Smooth muscle cell (in vitro differentiated cells): ENCODE data around the gene SLC34A3. TPM values are rescaled to one million over a fixed set of nuclear protein-coding genes. Genes with fewer than 3 reads are reported as not detected.
"Not testable (repeated sequence)": the region's sequence is repeated elsewhere in the genome, so short reads cannot be mapped to it uniquely, and the experiment has no call there.

Experiments
- DNase-seq: peaks from one replicate; lab custom pipeline; 2025; ENCODE audit not compliant: unreplicated experiment; lab: John Stamatoyannopoulos, UW
- H2AFZ ChIP-seq: fragments of 200-600 bp; sonication (generic); 2 replicates; pipeline ENCODE4 v1.6.0; 2016; ENCODE audit warnings: antibody characterized with exemption, low read depth, mild to moderate bottlenecking
- H3F3A ChIP-seq: fragments of 200-600 bp; sonication (generic); 2 replicates; pipeline ENCODE4 v1.6.0; 2017; ENCODE audit warnings: antibody characterized with exemption, low read depth
- H3K27ac ChIP-seq: fragments of 200-600 bp; sonication (generic); 2 replicates; pipeline ENCODE4 v1.5.1; 2016; ENCODE audit warnings: low read depth, mild to moderate bottlenecking
- H3K27me3 ChIP-seq: fragments of 200-600 bp; sonication (generic); 2 replicates; pipeline ENCODE4 v1.6.1; 2016; ENCODE audit warnings: low read depth, mild to moderate bottlenecking
- H3K36me3 ChIP-seq: fragments of 200-600 bp; sonication (generic); 2 replicates; pipeline ENCODE4 v1.5.1; 2016; ENCODE audit warnings: low read depth
- H3K4me1 ChIP-seq: fragments of 200-600 bp; sonication (generic); 2 replicates; pipeline ENCODE4 v1.5.1; 2016; ENCODE audit warnings: low read depth
- H3K4me2 ChIP-seq: fragments of 200-600 bp; sonication (generic); 2 replicates; pipeline ENCODE4 v1.6.0; 2016; ENCODE audit warnings: mild to moderate bottlenecking
- H3K4me3 ChIP-seq: fragments of 200-600 bp; sonication (generic); 2 replicates; pipeline ENCODE4 v1.5.1; 2016; ENCODE audit warnings: mild to moderate bottlenecking
- H3K79me2 ChIP-seq: fragments of 200-600 bp; sonication (generic); 2 replicates; pipeline ENCODE4 v1.6.0; 2016; ENCODE audit warnings: low read depth, mild to moderate bottlenecking
- H3K9ac ChIP-seq: fragments of 200-600 bp; sonication (generic); 2 replicates; pipeline ENCODE4 v1.6.0; 2016; ENCODE audit warnings: low read depth
- H3K9me3 ChIP-seq: fragments of 200-600 bp; sonication (generic); replicated peaks from 2 replicates; pipeline ENCODE4 v1.5.1; 2016; ENCODE audit warnings: low read depth
- H4K20me1 ChIP-seq: fragments of 200-600 bp; sonication (generic); 2 replicates; pipeline ENCODE4 v1.6.0; 2016; ENCODE audit warnings: low read depth
- WGBS: methylation state at CpG from one replicate; pipeline ENCODE4 v1.1.7; 2016; ENCODE audit warnings: low lambda C conversion rate; 5-methylcytosine and 5-hydroxymethylcytosine counted together
- polyA plus RNA-seq: library from polyadenylated mRNA; unstranded; fragments of >200 nt; fragmentation: Nextera tagmentation; extraction: Ambion mirVana; gene quantifications from 2 replicates; pipeline ENCODE4 v1.2.1, GENCODE V29; 2016
- total RNA-seq: library from RNA; depleted of rRNA; stranded (reverse); fragments of >200 nt; gene quantifications from 2 replicates; pipeline ENCODE4 v1.2.3, GENCODE V29; 2014
- TF ChIP-seq, protein P1 (sequence below): fragments of 200-600 bp; sonication (generic); IDR thresholded peaks from 2 replicates; pipeline ENCODE4 v1.5.1; 2017; ENCODE audit warnings: borderline replicate concordance, mild to moderate bottlenecking, antibody characterized with exemption; ENCODE audit not compliant: insufficient read depth, poor library complexity, severe bottlenecking

SLC34A3 gene
- total and polyA plus RNA-seq, 2 experiments from 2014 or later, result not detected

DNA sequence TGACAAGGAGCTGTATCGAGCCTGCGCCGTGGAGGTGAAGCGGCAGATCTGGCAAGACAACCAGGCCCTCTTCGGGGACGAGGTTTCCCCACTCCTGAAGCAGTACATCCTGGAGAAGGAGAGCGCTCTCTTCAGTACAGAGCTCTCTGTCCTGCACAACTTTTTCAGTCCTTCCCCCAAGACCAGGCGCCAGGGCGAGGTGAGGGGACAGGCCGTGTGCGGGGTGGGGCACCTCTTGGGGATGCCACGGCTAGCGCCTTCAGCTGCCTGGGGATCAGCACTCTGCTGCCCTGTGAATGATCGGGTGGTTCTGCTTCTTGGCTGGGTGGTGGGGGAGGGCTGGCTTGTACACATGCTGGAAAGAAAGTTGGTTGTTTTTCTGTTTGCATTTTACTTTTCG lies 26.2 kb downstream of the SLC34A3 start:
- no peaks in the 10 kb centered on the region for H3F3A ChIP-seq
- H3K4me2 ChIP-seq, result peak overlapping the region; percentile 91
- H3K27me3 ChIP-seq, result no peaks in the 10 kb centered on the region
- DNase-seq, result no peak
- H3K9me3 ChIP-seq, result no peaks in the 10 kb centered on the region
- peaks cover 20% of the 10 kb centered on the region for H3K79me2 ChIP-seq
- no peak overlapping the region for H3K9ac ChIP-seq
- no peak overlapping the region for H3K4me3 ChIP-seq
- TF ChIP-seq, protein P1, sequence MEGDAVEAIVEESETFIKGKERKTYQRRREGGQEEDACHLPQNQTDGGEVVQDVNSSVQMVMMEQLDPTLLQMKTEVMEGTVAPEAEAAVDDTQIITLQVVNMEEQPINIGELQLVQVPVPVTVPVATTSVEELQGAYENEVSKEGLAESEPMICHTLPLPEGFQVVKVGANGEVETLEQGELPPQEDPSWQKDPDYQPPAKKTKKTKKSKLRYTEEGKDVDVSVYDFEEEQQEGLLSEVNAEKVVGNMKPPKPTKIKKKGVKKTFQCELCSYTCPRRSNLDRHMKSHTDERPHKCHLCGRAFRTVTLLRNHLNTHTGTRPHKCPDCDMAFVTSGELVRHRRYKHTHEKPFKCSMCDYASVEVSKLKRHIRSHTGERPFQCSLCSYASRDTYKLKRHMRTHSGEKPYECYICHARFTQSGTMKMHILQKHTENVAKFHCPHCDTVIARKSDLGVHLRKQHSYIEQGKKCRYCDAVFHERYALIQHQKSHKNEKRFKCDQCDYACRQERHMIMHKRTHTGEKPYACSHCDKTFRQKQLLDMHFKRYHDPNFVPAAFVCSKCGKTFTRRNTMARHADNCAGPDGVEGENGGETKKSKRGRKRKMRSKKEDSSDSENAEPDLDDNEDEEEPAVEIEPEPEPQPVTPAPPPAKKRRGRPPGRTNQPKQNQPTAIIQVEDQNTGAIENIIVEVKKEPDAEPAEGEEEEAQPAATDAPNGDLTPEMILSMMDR, result no peak
- peaks cover 18% of the 10 kb centered on the region for H3K4me1 ChIP-seq
- no peak overlapping the region for H3K27ac ChIP-seq
- H2AFZ ChIP-seq, result no peak overlapping the region
- no peaks in the 10 kb centered on the region for H3K36me3 ChIP-seq
- WGBS, result 96% methylated on average over 15 of the region's 15 CpGs
- H4K20me1 ChIP-seq, result peaks cover 14% of the 10 kb centered on the region

GRCh38 chr9:137262173-137262908 lies 31.6 kb downstream of the SLC34A3 start:
- not testable (repeated sequence) for H3K27ac ChIP-seq, H2AFZ ChIP-seq, H3K36me3 ChIP-seq, H3K9ac ChIP-seq, H4K20me1 ChIP-seq, H3K9me3 ChIP-seq, H3K4me2 ChIP-seq, H3F3A ChIP-seq, H3K79me2 ChIP-seq, H3K4me3 ChIP-seq, H3K4me1 ChIP-seq, H3K27me3 ChIP-seq, DNase-seq
- TF ChIP-seq, protein P1, result peak; percentile 34
- WGBS, result 41% methylated on average over 15 of the region's 15 CpGs

DNA sequence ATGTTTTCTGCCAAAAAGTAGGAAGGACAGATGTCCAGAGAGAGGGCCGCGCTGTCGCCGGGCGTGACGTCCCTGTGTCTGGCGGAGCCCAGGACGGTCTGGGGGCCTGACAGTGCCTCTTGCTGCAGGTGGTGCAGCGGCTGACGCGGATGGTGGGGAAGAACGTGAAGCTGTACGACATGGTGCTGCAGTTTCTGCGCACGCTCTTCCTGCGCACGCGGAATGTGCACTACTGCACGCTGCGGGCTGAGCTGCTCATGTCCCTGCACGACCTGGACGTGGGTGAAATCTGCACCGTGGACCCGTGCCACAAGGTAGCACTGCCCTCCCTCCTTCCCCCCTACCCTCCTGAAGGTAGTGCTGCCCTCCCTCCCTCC lies 32.2 kb downstream of the SLC34A3 start:
- 93% methylated on average over 20 of the region's 24 CpGs for WGBS
- Histone ChIP-seq H3K9me3 (no peaks in the 10 kb centered on the region), H4K20me1 (peaks cover 4% of the 10 kb centered on the region), H3K27ac (no peak overlapping the region), H3K9ac (no peak overlapping the region), H3K27me3 (no peaks in the 10 kb centered on the region), H3K79me2 (no peaks in the 10 kb centered on the region), H3K4me3 (no peak overlapping the region), H3F3A (no peaks in the 10 kb centered on the region), H3K4me2 (no peak overlapping the region), H2AFZ (no peak overlapping the region), H3K36me3 (no peaks in the 10 kb centered on the region), H3K4me1 (no peaks in the 10 kb centered on the region)
- TF ChIP-seq, protein P1, result no peak
- no peak for DNase-seq

DNA sequence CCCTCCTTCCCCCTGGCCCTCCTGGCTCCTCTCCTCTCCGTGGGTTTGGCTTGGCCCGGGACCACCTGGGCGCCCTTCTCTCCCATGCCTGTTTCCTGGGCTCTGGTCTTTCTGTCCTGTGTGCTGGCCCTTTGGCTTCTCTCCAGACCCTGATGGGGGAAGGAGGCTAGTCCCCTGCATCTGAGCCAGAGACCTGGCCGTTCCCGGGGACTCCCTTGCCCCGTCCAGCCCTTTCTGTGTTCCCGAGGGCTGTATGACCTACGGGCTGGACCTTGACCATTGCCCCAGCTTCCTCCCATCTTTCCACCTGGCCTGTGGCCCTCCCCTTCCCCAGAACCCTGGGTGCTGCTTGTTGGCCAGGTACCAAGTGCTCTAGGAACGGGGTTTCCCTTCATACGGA lies 32.8 kb downstream of the SLC34A3 start:
- Histone ChIP-seq H3F3A (no peaks in the 10 kb centered on the region), H4K20me1 (peaks cover 4% of the 10 kb centered on the region), H3K4me1 (no peaks in the 10 kb centered on the region), H3K4me3 (no peak overlapping the region), H3K9me3 (no peaks in the 10 kb centered on the region), H3K36me3 (no peaks in the 10 kb centered on the region), H3K4me2 (no peak overlapping the region), H3K79me2 (no peaks in the 10 kb centered on the region), H3K27me3 (no peaks in the 10 kb centered on the region), H3K9ac (no peak overlapping the region), H2AFZ (no peak overlapping the region), H3K27ac (no peak overlapping the region)
- TF ChIP-seq, protein P1, result no peak
- DNase-seq, result no peak
- 98% methylated on average over 8 of the region's 10 CpGs for WGBS
